SHP77 (cell line): Measurements from ENCODE around the gene GDPGP1.
A peak's percentile ranks its signal among the peaks of the same experiment; 100 is the strongest.
"Not testable (repeated sequence)": the region's sequence is repeated elsewhere in the genome, so short reads cannot be mapped to it uniquely, and the experiment has no call there.

Experiments
- DNase-seq, 2 experiments: peaks; one replicate each; lab custom pipeline; 2025; lab: John Stamatoyannopoulos, UW

The GDPGP1 gene

GRCh38 chr15:90261811-90262210 lies 27.8 kb downstream of the GDPGP1 start:
- DNase-seq: no peak

- DNase-seq: no peak
These were observed 28.4 kb downstream of the GDPGP1 start for GRCh38 chr15:90262426-90262825.

DNA sequence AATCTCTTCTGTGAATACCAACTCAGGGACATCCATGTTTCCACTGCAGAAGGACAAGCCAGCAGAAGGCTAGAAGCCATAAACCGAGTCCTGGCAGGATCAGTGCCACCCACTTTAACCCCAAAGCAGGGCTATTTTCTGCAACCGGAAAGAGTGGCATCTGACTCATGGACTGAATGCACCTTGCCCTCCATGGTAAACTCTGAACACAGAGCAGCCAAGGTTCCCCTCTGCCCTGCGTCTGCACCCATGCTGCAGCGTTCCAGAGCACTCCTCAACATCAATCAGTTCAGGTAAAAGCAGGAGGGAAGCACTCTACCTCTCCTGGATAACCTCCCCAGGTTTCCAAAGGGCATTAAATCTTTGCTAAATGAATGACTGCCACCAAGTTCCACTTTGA lies 30.7 kb downstream of the GDPGP1 start:
- peak in 1 of 2 experiments; percentile 19 for DNase-seq

GRCh38 chr15:90265271-90266060 lies 31.5 kb downstream of the GDPGP1 start, which contains the start of gene NGRN:
Gene NGRN, plus strand, starts transcription at chr15:90265672. Its CDS starts 41 bp downstream, at chr15:90265713.
- DNase-seq: peak; percentile 78 to 93

- DNase-seq: peak; percentile 30 to 39
These were observed 32.0 kb downstream of the GDPGP1 start for GRCh38 chr15:90266061-90266431.

- DNase-seq: no peak
These were observed 32.5 kb downstream of the GDPGP1 start for GRCh38 chr15:90266485-90266884.

GRCh38 chr15:90268415-90268814 lies 34.4 kb downstream of the GDPGP1 start:
- DNase-seq: no peak

GRCh38 chr15:90270502-90271150 lies 36.6 kb downstream of the GDPGP1 start:
- no peak for DNase-seq

DNA sequence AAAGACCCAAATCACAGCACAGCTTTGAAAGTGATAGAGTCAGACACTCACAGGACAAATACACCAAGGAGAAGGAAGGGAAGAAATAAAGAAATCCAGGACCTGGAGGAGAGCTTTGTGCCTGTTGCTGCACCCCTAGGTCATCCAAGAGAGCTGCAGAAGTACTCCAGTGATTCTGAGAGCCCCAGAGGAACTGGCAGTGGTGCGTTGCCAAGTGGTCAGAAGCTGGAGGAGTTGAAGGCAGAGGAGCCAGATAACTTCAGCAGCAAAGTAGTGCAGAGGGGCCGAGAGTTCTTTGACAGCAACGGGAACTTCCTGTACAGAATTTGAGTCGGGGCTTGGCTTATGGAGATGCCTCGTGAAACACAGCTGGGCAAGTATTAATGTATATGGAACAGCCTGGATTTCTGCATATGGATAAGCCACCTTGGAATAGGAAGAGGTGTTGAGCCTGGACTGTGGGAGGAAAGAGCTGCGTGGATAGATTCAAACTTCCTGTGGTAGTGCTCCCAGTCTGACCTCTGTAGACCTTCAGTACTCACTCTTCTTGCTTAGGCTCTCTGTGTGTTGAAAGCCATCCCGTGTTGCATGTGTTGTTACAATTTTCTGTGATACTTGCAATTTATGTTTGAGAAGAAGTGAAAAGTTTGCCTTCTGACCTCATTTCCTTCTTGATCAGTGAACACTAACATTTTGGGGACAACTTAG lies 37.6 kb downstream of the GDPGP1 start:
- no peak for DNase-seq

DNA sequence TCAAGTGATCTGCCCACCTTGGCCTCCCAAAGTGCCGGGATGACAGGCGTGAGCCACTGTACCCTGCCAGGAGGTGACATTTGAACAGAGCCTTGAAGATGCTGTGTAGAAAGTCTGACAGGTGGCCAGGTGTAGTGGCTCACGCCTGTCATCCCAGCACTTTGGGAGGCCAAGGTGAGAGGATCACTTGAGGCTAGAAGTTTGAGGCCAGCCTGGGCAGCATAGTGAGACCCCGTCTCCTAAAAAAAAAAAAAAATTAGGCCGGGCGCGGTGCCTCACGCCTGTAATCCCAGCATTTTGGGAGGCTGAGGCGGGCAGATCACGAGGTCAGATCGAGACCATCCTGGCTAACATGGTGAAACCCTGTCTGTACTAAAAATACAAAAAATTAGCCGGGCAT lies 44.5 kb downstream of the GDPGP1 start:
- not testable (repeated sequence) for DNase-seq

DNA sequence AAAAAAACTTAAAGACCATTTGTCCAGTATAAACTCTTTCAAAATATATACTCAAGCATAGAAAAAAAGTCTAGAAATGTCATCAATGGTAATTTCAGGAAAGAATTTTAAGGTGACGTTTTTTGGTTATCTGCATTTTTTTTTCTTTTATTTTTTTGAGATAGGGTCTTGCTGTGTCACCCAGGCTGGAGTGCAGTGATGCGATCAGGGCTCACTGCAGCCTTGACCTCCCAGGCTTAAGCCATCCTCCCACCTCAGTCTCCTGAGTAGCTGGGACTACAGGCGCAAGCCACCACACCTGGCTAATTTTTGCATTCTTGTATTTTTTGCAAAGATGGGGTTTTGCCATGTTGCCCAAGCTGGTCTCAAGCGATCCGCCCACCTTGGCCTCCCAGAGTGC lies 46.7 kb downstream of the GDPGP1 start:
- DNase-seq: not testable (repeated sequence)

DNA sequence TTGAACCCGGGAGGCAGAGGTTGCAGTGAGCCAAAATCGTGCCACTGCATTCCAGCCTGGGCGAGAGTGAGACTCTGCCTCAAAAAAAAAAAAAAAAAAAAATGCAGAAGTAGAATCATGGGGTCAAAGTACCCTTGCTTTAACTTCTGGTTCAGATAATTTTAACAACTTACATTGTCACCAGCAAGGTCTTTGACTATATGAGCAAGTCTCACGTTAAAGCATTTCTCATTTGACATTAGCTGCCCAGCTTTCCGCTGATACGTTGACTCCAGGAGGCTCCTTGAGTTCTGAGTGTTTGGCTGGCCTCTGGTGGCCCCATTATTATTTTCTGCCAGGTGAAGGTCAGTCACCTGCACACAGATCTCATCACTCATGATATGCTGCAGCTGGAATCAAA lies 47.6 kb downstream of the GDPGP1 start:
- DNase-seq: not testable (repeated sequence)

DNA sequence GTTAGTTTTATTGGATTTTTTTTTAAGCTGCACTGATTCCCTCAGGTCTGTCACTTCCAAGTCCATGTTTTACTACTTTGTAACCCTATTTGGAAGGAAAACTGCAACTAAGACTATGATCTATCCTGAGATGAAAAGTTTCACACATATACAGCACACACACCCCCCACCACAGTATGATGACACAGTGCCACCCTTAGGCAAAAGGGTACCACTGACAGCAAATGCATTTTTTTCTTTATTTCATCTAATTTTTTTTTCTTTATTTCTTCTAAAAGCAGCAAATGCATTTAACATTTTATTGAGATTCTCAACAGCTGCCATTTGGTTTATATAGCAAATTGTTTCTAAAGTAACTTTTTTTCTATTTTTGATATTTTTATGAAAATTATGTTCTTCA lies 52.7 kb downstream of the GDPGP1 start:
- peak in 1 of 2 experiments; percentile 20 for DNase-seq

DNA sequence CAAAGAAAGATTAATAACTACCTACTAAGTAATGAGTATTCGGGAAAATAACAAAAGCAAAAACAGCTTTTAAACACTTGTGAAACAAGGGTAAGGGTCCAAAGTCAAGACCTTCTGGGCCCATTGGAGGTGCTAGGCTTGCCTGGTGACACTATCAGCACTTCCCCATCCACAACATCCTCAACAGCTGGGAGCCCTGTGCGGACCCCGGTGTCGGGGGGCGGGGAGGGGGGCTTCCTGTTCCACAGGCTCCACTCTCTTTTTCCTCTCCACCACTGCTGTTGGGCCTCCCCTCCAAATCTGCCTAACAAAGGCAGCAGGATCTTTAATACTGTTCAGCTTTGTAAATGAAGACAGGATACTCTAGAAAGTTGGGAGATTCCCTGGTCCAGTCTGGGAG lies 53.1 kb downstream of the GDPGP1 start:
- no peak for DNase-seq

DNA sequence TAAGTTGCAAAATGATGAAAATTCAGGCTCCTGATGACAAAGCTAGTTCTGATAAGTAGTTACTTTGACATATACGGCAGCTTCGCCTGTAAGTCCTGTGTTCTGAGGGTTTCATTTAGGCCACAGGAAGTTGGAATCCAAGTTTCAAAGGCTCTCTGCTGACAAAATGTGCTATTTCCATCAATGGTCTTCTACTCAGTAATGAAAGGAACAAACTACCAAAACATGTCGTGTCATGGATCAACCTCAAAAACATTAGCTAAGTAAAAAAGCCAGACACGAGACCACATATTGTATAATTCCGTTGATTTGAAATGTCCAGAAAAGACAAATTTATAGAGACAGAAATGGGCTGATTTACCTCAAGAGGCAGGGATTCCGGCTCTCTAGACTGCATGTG lies 53.9 kb downstream of the GDPGP1 start:
- DNase-seq: no peak

DNA sequence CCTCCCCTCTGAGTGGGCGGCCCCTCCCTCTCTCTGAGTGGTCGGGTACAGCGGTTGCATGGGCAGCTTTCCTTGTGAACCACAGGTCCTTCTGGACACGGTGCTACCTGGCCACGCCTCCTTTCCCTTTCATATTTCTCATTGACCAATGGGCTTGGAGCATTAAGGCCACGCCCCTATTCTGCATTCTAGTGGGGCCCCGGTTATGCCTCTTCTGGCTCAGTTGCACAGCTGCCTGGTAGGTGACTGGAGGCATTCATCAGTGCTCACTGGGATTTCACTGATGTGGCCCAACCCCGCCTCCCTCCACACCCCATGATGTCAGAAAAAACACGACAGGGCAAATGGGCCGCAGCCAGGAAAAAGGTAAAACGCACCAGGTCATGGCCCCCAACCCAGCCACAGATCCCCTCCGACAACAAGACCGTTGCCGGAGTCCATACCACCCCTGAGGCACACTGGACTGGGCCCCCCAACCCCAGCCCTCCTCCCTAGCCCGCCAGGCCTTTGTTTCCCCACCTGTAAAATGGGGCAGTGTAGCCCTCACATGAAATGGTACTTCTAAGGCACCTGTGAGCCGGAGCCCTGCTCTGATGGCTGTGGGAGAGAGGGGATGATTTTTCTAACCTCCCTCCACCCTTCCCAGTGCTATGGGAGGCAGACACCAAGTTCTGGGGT lies 57.8 kb downstream of the GDPGP1 start:
- peak; percentile 89 to 90 for DNase-seq

DNA sequence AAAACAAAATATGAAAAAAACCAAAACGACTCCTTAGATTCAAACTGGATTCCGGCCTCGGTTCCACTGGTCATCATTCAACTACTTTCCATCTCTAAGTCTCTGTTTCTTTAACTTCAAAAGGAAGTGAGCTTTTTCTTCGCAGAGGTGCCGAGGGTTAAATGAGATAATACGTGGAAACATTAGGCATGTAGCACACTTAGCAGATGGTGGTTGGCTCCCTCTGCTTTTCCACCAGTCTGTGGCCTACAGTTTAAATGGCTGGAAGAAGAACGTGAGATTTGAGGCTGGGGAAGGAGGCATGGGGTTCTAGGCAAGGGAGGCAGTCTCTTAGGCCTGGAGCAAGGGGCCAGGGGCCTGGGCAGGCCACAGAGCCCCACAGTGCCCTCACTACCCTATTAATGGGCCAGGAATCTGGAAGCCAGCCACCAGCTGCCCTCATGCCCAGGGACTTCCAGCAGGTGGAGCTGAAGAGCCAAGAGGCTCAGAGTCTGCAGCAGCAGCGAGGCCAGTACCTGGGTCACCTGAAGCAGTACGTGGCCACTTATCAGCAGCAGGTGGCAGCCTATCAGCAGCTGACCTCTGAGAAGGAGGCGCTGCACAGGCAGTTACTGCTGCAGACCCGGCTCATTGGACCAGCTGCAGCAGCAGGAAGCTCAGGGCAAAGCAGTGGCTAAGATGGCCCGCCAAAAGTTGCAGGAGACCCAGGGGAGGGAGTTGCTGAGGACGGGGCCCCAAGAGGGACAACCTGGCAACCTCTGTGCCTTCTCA lies 59.2 kb downstream of the GDPGP1 start:
- peak; percentile 56 to 78 for DNase-seq

GRCh38 chr15:90294159-90294558 lies 60.1 kb downstream of the GDPGP1 start:
- no peak for DNase-seq

GRCh38 chr15:90294601-90295269 lies 60.7 kb downstream of the GDPGP1 start:
- DNase-seq: peak; percentile 31 to 39

- DNase-seq: no peak
These were observed 61.2 kb downstream of the GDPGP1 start for GRCh38 chr15:90295270-90295648.
